K562 (cell line): ENCODE results near the gene TMEM60. TPM values are rescaled to one million over a fixed set of nuclear protein-coding genes. Genes with fewer than 3 reads are reported as not detected.

Experiments
- ATAC-seq: fragments of 200-7000 bp; cut with Tn5 transposase; 3 replicates; pipeline ENCODE4 v1.9.1; 2020; ENCODE audit warnings: moderate library complexity
- BruUV-seq: library from RNA; stranded (reverse); fragments of 400-500 nt; replicated peaks from 2 replicates; lab custom pipeline; 2021; lab: Mats Ljungman, UMichigan
- CTCF ChIA-PET: fragments of 300-600 bp; formaldehyde crosslinking; extraction: SDS; loops from one replicate; lab custom pipeline; 2021; ENCODE audit warnings: low intra/inter-chr PET ratio; lab: Yijun Ruan, JAX
- POLR2A ChIA-PET: fragments of 300-600, 350-650 bp; sonication (Branson Sonifier 250); formaldehyde crosslinking; extraction: SDS; loops from one replicate; lab custom pipeline; 2021; ENCODE audit warnings: antibody characterized with exemption, inconsistent platforms; lab: Yijun Ruan, JAX
- DNase-seq, 4 experiments: peaks; one replicate each; pipeline versions ENCODE4 v3.0.0 to v3.0.0-alpha.2; 2011 to 2018; ENCODE audit warnings: low spot score in 3 of 4, mixed read lengths in 3 of 4; ENCODE audit errors: extremely low read depth in 1 of 4
- FAIRE-seq: peaks from 2 replicates; lab custom pipeline; 2011; peaks lifted over from hg19 to GRCh38; lab: Jason Lieb, UNC
- H2AFZ ChIP-seq: 2 replicates; pipeline ENCODE4 v1.6.0; 2011; ENCODE audit warnings: low read depth, low read length, control low read depth, inconsistent platforms
- H3K27ac ChIP-seq: fragments of 200-600 bp; 3 replicates; pipeline ENCODE4 v1.8.0; 2011; ENCODE audit warnings: low read depth, mild to moderate bottlenecking, control low read depth, inconsistent platforms, low read length, moderate library complexity, mixed read lengths; ENCODE audit errors: extremely low read depth
- H3K27me3 ChIP-seq, 2 experiments: fragments of 300-600 bp in 1 of 2; 2 replicates in 1 of 2; 3 replicates in 1 of 2; pipeline versions ENCODE4 v1.6.0 to v1.8.0; 2011; ENCODE audit warnings: inconsistent platforms in 2 of 2, low read length in 2 of 2, mild to moderate bottlenecking in 1 of 2, mixed read lengths in 1 of 2, moderate library complexity in 1 of 2; ENCODE audit not compliant: control insufficient read depth in 2 of 2, insufficient read depth in 2 of 2
- H3K36me3 ChIP-seq: fragments of 300-600 bp; 3 replicates; pipeline ENCODE4 v1.8.0; 2011; ENCODE audit warnings: mild to moderate bottlenecking, low read length, inconsistent platforms; ENCODE audit not compliant: control insufficient read depth, insufficient read depth
- H3K4me1 ChIP-seq, 2 experiments: fragments of 200-600 bp in 1 of 2; replicated peaks in 1 of 2; 2 replicates in 1 of 2; 3 replicates in 1 of 2; pipeline versions ENCODE4 v1.5.1 to v1.8.0; 2011; ENCODE audit warnings: inconsistent platforms in 2 of 2, low read length in 2 of 2, mild to moderate bottlenecking in 1 of 2, mixed read lengths in 1 of 2, moderate library complexity in 1 of 2; ENCODE audit not compliant: control insufficient read depth in 2 of 2, insufficient read depth in 2 of 2
- H3K4me2 ChIP-seq: 2 replicates; pipeline ENCODE4 v1.6.1; 2011; ENCODE audit warnings: low read length, control low read depth, inconsistent platforms, mixed read lengths; ENCODE audit not compliant: insufficient read depth
- H3K4me3 ChIP-seq: fragments of 200-600 bp; sonication (generic), shearing (Covaris generic); 2 replicates; pipeline ENCODE4 v1.5.1; 2016; ENCODE audit warnings: control low read depth, inconsistent platforms
- H3K79me2 ChIP-seq: fragments of 200-600 bp; 3 replicates; pipeline ENCODE4 v1.8.0; 2011; ENCODE audit warnings: low read length, inconsistent platforms; ENCODE audit not compliant: control insufficient read depth, insufficient read depth
- H3K9ac ChIP-seq, 2 experiments: 2 replicates each; pipeline versions ENCODE4 v1.6.0 to v1.6.1; 2011; ENCODE audit warnings: low read depth in 2 of 2, low read length in 2 of 2, control low read depth in 1 of 2, inconsistent platforms in 1 of 2, mild to moderate bottlenecking in 1 of 2, mixed read lengths in 1 of 2; ENCODE audit not compliant: insufficient read depth in 1 of 2
- H3K9me1 ChIP-seq: one replicate; pipeline ENCODE4 v1.6.0; 2011; ENCODE audit warnings: inconsistent platforms, mild to moderate bottlenecking, low read length, moderate library complexity; ENCODE audit not compliant: control insufficient read depth, insufficient read depth
- H3K9me3 ChIP-seq: replicated peaks from 2 replicates; pipeline ENCODE4 v1.5.1; 2011; ENCODE audit warnings: low read depth, low read length, inconsistent platforms; ENCODE audit not compliant: control insufficient read depth, insufficient read depth
- H4K20me1 ChIP-seq: replicated peaks from 2 replicates; pipeline ENCODE4 v1.6.1; 2011; ENCODE audit warnings: low read length, inconsistent platforms, mixed read lengths; ENCODE audit not compliant: control insufficient read depth, insufficient read depth
- CTCF ChIP-seq, 3 experiments: IDR thresholded peaks in 2 of 3; conservative IDR thresholded peaks in 1 of 3; 2 replicates each; pipeline ENCODE4 v1.5.1; 2011 to 2012; ENCODE audit warnings: low read length in 3 of 3, mild to moderate bottlenecking in 3 of 3, control low read depth in 2 of 3, improper control_type of control experiment in 1 of 3, inconsistent platforms in 1 of 3, low read depth in 1 of 3, mixed read lengths in 1 of 3, moderate library complexity in 1 of 3; ENCODE audit not compliant: insufficient read depth in 2 of 3
- EZH2 ChIP-seq: IDR thresholded peaks from 2 replicates; pipeline ENCODE4 v1.6.1; 2012; ENCODE audit warnings: low read depth, mild to moderate bottlenecking, inconsistent platforms, low read length, borderline replicate concordance
- IFI16 ChIP-seq: fragments of 250-450 bp; sonication (Bioruptor Pico); IDR thresholded peaks from 2 replicates; pipeline ENCODE4 v2.1.2; 2022; ENCODE audit warnings: mild to moderate bottlenecking, inconsistent platforms
- KDM4B ChIP-seq, 2 experiments: fragments of 450-650 bp in 1 of 2; sonication (generic) in 1 of 2; IDR thresholded peaks; 2 replicates each; pipeline ENCODE4 v1.6.1; 2016 to 2017; ENCODE audit warnings: borderline replicate concordance in 2 of 2, antibody characterized with exemption in 1 of 2, low read depth in 1 of 2, mild to moderate bottlenecking in 1 of 2
- MAFF ChIP-seq: IDR thresholded peaks from 2 replicates; pipeline ENCODE4 v1.6.1; 2012; ENCODE audit warnings: low read length, improper control_type of control experiment
- NFIX ChIP-seq: fragments of 250-450 bp; sonication (Bioruptor Pico); IDR thresholded peaks from 2 replicates; pipeline ENCODE4 v1.4.0; 2020; ENCODE audit warnings: low read depth, mild to moderate bottlenecking, moderate library complexity
- NONO ChIP-seq, 2 experiments: fragments of 200-400 bp in 1 of 2; fragments of 450-650 bp in 1 of 2; formaldehyde crosslinking in 1 of 2; IDR thresholded peaks; 2 replicates each; pipeline ENCODE4 v1.6.1; 2017; ENCODE audit warnings: low read depth in 2 of 2, mild to moderate bottlenecking in 2 of 2, moderate library complexity in 2 of 2, low read length in 1 of 2
- POLR2H ChIP-seq: IDR thresholded peaks from 2 replicates; pipeline ENCODE4 v1.6.1; 2016; ENCODE audit warnings: missing genetic modification characterization, low read depth, mild to moderate bottlenecking, control low read depth, missing compliant biosample characterization, moderate library complexity
- RBM34 ChIP-seq: fragments of 200-400 bp; formaldehyde crosslinking; IDR thresholded peaks from 2 replicates; pipeline ENCODE4 v1.6.1; 2018; ENCODE audit warnings: low read length, borderline replicate concordance; ENCODE audit not compliant: insufficient read depth
- THRAP3 ChIP-seq: fragments of 450-650 bp; IDR thresholded peaks from 2 replicates; pipeline ENCODE4 v1.6.1; 2016; ENCODE audit warnings: mild to moderate bottlenecking, inconsistent platforms, borderline replicate concordance
- VEZF1 ChIP-seq: fragments of 200-800 bp; sonication (Bioruptor generic); IDR thresholded peaks from 2 replicates; pipeline ENCODE4 v1.6.1; 2017; ENCODE audit warnings: missing genetic modification characterization, missing compliant biosample characterization
- ZNF75A ChIP-seq: fragments of 450-650 bp; formaldehyde crosslinking; IDR thresholded peaks from 2 replicates; pipeline ENCODE4 v1.4.0; 2020; ENCODE audit warnings: mild to moderate bottlenecking
- WGBS: fragments of 100-300 bp; shearing (Covaris generic); methylation state at CpG from one replicate; pipeline ENCODE4 v1.1.6; 2016; ENCODE audit warnings: low coverage, mixed read lengths; ENCODE audit not compliant: insufficient coverage; ENCODE audit errors: missing lambda C conversion rate; 5-methylcytosine and 5-hydroxymethylcytosine counted together
- in situ Hi-C: fragments of 300-500 bp; cut with MboI; formaldehyde crosslinking; loops from 4 replicates; pipeline ENCODE4 v1.15.0; 2018; ENCODE audit warnings: inconsistent platforms, mixed read lengths
- intact Hi-C: fragments of 100-400 bp; cut with micrococcal nuclease; formaldehyde crosslinking; loops from 2 replicates; pipeline ENCODE4 v1.14.2; 2022
- polyA plus RNA-seq, 8 experiments: library from polyadenylated mRNA; depleted of rRNA in 4 of 8; stranded (reverse) in 5 of 8; unstranded in 3 of 8; fragments of >200 nt; fragmentation: Nextera tagmentation in 2 of 8; fragmentation: Illumina TruSeq in 1 of 8; extraction: Ambion mirVana in 2 of 8; extraction: Trizol in 1 of 8; gene quantifications; 2 replicates each; pipeline versions ENCODE4 v1.2.1 to v1.2.3, GENCODE V29; 2011 to 2014; ENCODE audit warnings: inconsistent platforms in 1 of 8, missing spikeins in 1 of 8
- total RNA-seq, 7 experiments: library from RNA; depleted of rRNA in 6 of 7; stranded (reverse); fragments of >200 nt in 6 of 7; fragmentation: Illumina TruSeq in 2 of 7; extraction: Trizol in 2 of 7; gene quantifications; 2 replicates each; pipeline versions ENCODE4 v1.2.1 to v1.2.3, GENCODE V29; 2011 to 2021; ENCODE audit warnings: low replicate concordance in 1 of 7

The TMEM60 gene
- total and polyA plus RNA-seq, 9 of the 15 experiments (the other 6 are each of a cell fraction or from before 2014, with no cell fraction given) = 12.5 to 140 (median 38.4) TPM

- ATAC-seq = no peak
- Histone ChIP-seq H3K4me2 (no peak overlapping the region), H3K9ac (no peak overlapping the region), H3K79me2 (peaks cover 23% of the 10 kb centered on the region), H2AFZ (no peak overlapping the region), H3K4me1 (peaks cover 0 to 15% of the 10 kb centered on the region in 2 experiments; a peak in 3 of 5 replicates), H3K27ac (no peak overlapping the region), H3K9me3 (no peaks in the 10 kb centered on the region), H3K9me1 (no peaks in the 10 kb centered on the region), H3K4me3 (no peak overlapping the region), H3K36me3 (peaks cover 27% of the 10 kb centered on the region; the same call in 2 of the 3 replicates), H3K27me3 (no peaks in the 10 kb centered on the region), H4K20me1 (peaks cover 10% of the 10 kb centered on the region; the same call in 1 of the 2 replicates)
- WGBS = 90% methylated on average over 1 of the region's 1 CpG
- TF ChIP-seq CTCF (IDR thresholded peaks at IDR 0.05 in 2 of 3, conservative IDR thresholded peaks at IDR 0.05 in 1 of 3; ENCODE audit: insufficient read depth in 2 of 3, low read depth in 1 of 3, low read length in 3 of 3) (no peak), THRAP3 (no peak), EZH2 (no peak), IFI16 (CRISPR knock-in tag) (no peak), VEZF1 (CRISPR knock-in tag) (no peak), KDM4B (IDR thresholded peaks at IDR 0.05; ENCODE audit: borderline replicate concordance in 2 of 2, low read depth in 1 of 2) (no peak), NFIX (CRISPR knock-in tag) (no peak), POLR2H (tag) (no peak), ZNF75A (CRISPR knock-in tag) (no peak), MAFF (no peak), RBM34 (no peak), NONO (IDR thresholded peaks at IDR 0.05; ENCODE audit: low read depth in 2 of 2, low read length in 1 of 2) (no peak)
- no peak for DNase-seq
- POLR2A ChIA-PET = interaction anchor here (1.0 kb wide), 1 partner anchor 16 kb away, joined by 4 read pairs; no protein-coding TSS in a partner anchor
- in situ Hi-C loops (no loop called here), intact Hi-C loops (no loop called here)
- FAIRE-seq = no peak
- no TSS peak for BruUV-seq
- CTCF ChIA-PET = no interaction called here
Observed at GRCh38 chr7:77747718-77748117, 50.5 kb downstream of the TMEM60 start.
